SIG-M5 (cell line): ENCODE data around the gene VWA5A.
"Not testable (repeated sequence)": the region's sequence is repeated elsewhere in the genome, so short reads cannot be mapped to it uniquely, and the experiment has no call there.

Source experiments
- DNase-seq: peaks from one replicate; lab custom pipeline; 2025; lab: John Stamatoyannopoulos, UW

VWA5A gene

DNA sequence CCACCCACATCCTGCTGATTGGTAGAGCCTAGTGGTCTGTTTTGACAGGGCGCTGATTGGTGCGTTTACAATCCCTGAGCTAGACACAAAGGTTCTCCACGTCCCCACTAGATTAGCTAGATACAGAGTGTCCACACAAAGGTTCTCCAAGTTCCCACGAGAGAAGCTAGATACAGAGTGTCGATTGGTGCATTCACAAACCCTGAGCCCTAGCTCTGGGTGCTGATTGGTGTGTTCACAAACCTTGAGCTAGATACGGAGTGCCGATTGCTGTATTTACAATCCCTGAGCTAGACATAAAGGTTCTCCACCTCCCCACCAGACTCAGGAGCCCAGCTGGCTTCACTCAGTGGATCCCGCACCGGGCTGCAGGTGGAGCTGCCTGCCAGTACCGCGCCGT is 55.1 kb downstream of the VWA5A start:
- not testable (repeated sequence) for DNase-seq

DNA sequence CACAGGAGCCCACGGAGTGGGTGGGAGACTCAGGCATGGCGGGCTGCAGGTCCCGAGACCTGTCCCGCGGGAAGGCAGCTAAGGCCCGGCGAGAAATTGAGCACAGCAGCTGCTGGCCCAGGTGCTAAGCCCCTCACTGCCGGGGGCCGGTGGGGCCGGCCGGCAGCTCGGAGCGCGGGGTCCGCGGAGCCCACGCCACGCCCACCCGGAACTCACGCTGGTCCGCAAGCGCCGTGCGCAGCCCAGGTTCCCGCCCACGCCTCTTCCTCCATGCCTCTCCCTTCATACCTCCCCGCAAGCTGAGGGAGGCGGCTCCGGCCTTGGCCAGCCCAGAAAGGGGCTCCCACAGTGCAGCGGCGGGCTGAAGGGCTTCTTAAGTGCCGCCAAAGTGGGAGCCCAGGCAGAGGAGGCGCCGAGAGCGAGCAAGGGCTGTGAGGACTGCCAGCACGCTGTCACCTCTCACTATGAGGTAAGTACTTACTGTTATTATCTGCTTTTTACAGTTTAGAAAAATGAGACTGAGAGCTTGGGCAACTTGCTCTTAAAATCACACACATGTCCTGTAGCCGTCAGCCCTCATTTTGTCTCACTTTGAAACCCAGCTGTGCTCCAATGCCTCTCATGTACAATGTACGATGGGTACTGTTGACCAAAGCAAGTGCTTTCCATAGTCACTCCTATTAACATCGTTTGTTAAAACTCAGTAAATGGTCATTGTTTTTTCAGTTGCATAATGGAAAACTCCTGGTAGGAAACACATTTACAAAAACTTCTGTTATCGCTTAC is 55.7 kb downstream of the VWA5A start:
- no peak for DNase-seq

DNA sequence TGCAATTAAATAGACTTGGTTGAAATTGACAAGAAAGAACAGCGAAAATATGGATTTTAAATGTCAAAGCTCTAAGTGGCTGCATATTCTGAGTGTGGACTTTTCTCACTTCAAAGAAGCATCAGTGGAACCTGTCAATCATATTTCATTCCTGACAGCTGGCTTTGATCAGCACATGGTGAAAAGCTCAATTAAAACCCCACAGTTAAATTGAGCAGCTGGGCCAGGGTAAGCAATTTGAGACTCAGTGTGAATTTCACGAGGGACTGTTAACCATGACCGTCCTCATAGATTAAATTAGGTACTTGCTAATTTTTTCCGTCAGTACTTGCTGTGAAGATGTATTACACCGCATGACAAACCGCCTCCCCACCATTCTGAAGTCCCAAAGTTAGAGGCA is 56.9 kb downstream of the VWA5A start:
- no peak for DNase-seq

DNA sequence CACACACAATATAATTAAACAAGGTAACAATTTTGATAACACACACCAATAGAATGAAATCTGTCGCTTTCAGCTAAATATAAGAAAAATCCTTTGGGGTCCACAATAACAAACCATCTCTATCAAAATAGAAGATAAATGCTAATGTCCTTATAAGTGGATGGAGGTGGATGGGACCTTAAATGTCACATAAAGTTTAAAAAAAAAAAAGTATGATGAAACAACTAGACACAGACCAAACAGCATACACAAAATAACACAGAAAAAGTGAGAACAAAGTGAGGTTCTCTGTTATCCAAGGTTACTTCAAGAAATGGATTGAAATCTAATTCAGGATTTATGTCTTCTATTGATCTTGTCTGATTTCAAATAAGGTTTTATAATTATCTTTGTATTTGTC is 57.3 kb downstream of the VWA5A start:
- no peak for DNase-seq

DNA sequence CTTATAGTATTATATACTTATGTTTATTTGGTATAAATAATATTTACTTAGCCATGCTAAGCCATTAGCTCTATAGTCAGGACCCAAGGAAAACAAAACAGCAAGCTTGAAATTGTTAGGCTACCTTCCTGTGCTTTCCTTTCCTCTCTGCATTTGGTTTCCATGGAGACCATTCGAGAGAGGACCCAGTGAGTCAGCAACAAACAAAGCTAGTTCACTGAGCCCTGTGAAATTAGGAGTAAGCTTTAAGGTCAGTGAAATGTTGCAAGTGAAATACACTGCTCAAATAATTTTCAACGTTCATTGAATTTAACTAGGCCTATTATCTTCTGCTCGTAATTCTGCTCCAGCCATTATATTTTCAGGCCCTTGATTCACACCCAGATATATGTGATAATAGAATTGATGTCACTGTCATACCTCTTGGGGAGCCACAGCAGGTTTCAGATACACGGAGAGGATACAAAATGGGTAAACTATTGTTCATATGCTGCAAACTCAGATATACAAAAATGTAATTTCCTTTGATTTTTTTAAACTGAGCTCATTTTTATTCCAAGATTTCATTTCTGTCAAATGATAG is 58.8 kb downstream of the VWA5A start:
- no peak for DNase-seq

DNA sequence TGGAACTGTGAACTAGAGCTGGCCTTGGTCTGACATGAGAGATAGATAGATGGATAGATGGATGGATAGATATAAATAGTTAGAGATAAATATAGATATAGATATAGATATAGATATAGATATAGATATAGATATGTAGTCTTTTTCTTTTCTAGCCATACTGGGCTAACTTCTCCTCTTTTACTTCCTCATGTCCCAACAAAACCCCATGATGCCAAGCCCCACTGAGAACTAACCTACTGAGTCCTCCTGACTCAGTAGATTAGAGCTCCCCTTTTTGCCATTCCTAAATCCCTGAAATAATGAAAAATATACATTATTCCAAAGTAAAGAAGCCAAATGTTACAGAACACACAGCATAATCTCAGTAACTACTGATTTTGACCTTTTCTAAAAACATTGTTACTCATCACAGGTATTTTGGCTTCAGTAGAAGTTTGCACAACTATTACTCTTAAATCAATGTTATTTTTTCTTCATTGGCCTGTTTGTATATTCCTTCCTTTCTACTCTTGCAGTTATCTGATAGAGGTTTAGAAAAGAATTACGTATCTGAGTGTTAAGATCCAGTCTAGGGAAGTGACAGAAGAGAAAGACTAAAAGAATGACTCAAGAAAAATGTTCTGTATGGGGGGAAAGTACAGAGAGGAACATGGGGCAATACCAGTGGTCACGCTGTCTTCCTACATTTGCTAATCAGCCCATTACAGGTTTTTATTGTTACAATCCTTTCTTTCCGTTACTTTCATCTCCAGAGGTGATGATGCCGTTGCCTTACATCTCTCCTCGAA is 61.9 kb downstream of the VWA5A start:
- no peak for DNase-seq

DNA sequence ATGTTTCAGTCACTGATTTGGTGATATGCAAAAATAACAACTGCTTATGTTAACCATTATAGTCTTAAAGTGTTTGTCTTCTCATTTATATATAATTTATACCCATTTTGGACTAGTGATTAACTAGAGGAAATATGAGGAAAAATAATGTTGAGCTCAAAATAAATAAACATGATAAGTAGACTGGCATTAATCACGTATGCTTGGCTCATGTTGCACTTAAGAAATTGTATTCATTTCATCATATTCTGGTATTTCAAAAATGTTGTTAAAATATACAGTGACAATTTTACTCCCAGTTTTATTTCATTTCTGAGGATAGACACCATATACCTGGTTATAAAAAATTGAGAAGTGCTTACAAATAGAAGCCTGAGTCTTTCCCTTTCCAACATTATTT is 64.1 kb downstream of the VWA5A start:
- DNase-seq = no peak

DNA sequence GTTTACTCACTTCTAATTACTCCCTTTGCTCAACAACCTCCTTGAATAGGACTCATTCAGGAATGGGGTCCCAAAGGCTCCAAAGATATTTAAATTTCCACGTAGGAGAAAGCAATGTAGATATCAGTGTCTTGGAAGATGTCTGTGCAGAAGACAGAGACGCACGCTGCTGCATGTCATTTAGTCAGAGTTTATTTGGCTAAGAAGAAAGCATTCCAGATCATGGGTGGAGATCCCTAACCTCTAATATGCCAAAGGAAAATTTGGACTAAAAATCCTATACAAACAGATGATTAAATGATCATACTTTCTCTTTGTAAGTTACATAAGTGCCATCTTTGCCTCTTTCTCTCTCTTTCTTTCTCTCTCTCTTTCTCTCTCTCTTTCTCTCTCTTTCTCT is 67.8 kb downstream of the VWA5A start, which contains the start of gene OR10D3:
Gene OR10D3, plus strand, starts transcription at position 278 of the 400 bp plus-strand sequence. CDS start 1,925 bp downstream, outside the sequence.
- no peak for DNase-seq

DNA sequence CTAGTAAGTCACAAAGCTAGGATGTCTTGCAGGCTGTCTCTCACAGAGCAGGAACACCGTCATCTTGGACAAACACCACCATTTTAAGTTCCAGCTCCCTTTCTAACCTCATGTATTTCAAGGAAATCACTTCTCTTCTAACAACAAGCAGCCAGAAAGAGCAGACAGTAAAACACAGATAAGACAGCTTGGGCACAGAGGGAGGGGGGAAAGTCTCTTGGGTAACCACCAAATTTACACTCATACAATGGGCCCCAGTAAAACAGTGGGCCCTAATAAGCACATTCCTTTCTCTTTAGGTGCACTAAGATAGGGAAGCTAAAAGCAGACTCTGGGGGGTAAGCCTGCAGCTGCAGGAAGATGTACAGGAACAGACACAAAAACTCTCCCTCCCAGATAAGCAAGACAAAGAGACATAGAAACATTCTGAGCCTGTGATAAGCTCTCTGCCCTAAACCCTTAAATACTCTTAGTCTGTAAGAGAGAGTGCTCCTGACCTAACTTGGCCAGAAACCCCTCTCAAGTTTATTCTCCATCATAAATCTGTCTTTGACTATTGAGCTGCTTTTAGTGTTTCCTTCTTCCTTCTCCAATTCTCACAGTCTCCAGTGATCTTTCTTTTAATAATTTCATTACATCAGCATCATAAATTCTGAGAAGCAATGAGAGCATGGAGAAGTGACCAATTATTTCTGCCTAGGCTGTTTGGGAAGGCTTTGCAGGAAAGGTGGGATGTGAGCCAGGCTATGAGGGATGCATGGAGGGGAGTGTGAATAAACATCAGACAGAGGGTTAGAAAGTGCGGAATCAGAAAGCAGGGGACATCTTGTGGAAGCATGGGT is 75.3 kb downstream of the VWA5A start:
- DNase-seq = no peak

DNA sequence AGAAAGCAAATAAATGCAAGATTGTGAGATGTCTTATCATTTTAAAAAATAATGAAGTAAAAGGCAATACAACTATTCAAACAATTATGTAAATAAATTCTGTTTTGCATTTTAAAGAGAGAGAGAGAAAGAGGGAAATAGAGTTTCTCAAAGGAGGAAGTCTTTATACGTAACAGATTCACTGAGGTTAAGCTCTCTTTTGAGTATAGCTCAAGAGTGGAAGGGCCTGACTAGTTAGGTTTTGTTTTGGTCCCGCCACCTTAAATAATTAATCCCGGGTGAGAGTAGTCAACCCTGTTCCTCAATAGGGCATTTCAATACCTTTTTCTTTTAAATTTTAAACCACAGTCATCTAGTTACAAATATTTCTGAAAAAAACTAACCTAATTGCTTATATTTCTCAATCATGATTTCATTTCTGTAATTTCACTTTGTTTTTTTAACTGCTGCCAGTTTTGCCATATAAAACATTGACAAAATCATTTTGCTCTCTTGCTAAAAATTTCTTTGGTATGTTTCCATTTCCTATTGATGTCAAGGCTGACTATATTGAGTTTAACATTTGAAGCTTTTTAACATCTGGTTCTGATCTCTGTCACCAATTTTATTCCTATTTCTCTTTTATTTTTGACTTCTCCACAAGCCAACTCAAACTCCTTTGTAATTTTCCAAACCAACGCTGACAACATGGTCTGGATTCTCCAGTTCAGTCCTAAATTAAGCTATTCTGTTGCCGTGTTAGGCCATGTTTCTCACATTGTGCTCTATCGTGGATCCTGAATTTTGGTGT is 78.2 kb downstream of the VWA5A start:
- no peak for DNase-seq

DNA sequence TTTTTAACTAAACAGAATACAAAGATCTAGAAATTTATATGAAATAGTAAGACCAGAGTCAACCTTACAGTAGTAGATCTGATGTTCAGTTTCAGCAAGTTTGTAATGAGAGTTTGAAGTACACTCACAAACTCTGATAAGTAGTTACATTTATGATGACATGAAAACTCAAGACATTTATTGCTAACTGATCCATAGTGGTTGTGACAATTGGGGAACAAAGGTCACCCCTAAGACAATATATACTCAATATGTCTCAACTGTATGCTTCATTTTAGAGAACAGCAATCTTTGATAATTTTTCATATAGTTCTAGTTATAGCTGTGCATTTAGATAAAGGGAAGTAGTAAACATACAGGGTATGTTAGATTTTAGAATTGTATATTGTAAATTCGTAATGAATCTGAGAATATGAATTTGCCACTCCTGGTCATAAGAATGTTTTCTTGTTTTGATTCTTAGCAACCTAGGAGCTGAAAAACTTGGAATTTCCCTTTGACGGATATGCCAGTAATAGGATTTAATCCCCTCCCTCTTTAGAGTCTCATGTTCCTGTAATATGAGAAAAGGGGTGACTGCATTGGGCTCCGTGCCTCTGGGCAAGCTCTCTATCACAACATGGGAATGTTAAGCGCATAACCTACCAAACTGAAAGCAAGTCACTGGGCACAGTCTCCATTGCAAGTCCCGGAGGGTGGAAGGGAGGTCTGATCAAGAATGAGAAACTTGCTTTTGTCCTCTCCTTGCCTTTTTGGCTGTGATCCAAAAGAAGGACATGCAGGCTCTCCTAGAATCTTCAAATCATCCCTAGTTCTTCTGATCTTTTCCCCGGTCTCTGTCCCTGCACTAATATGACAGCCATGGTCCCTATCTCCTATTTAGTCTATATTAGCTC is 79.3 kb downstream of the VWA5A start:
- DNase-seq = no peak

DNA sequence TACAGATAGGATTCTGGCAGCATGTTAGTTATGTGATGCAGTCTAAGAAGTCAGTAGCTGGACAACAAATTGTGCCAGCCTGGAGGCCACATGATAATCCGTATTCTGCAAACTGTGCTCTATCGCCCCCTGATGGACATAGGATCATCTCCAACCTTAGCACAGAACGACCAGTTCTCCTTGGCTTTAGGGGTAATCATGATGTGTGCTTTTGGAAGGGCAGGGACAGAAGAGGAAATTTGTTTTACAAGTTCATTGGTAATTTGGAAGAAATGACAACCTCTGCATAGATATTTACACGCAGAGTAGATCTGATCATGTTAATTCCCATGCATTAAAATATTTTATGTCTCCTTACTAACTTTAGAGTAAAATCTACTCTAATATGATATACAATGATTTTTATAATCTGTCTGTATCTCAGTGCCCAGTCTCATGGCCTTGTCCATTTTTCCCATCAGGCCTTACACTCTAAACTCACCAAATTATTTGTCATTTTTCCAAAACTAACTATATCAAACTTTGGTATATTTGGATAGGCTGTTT is 80.0 kb downstream of the VWA5A start:
- no peak for DNase-seq
